OCI-LY3 (cell line): Measurements from ENCODE around the gene KCTD2.

Source experiments
- EZH2phosphoT487 ChIP-seq: fragments of 200-600 bp; shearing (Covaris generic); IDR thresholded peaks from 2 replicates; pipeline ENCODE4 v1.6.1; 2018; ENCODE audit warnings: antibody characterized with exemption, mixed run types, low read depth
- TF ChIP-seq, protein P1 (sequence below): fragments of 200-600, 300-600 bp; sonication (generic); IDR thresholded peaks from 2 replicates; pipeline ENCODE4 v1.5.1; 2014; ENCODE audit warnings: antibody characterized with exemption, low read length, low read depth

DNA sequence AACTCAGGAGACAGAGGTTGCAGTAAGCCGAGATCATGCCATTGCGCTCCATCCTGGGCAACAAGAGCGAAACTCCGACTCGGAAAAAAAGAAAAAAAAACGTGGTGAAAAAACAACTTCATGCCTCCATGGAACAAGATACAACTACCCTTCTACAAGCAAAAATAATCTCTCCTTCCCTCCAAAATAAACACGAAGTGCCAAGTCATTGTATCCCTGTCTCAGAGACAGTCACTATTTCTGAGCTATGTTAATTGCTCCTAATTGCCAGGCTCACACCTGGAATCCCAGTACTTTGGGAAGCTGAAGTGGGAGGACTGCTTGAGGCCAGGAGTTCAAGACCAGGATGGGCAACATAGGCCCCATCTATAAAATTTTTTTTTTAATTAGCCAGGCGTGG, 21.7 kb downstream of the KCTD2 start:
- TF ChIP-seq, protein P1, sequence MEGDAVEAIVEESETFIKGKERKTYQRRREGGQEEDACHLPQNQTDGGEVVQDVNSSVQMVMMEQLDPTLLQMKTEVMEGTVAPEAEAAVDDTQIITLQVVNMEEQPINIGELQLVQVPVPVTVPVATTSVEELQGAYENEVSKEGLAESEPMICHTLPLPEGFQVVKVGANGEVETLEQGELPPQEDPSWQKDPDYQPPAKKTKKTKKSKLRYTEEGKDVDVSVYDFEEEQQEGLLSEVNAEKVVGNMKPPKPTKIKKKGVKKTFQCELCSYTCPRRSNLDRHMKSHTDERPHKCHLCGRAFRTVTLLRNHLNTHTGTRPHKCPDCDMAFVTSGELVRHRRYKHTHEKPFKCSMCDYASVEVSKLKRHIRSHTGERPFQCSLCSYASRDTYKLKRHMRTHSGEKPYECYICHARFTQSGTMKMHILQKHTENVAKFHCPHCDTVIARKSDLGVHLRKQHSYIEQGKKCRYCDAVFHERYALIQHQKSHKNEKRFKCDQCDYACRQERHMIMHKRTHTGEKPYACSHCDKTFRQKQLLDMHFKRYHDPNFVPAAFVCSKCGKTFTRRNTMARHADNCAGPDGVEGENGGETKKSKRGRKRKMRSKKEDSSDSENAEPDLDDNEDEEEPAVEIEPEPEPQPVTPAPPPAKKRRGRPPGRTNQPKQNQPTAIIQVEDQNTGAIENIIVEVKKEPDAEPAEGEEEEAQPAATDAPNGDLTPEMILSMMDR, result no peak
- no peak for TF ChIP-seq EZH2phosphoT487
